H1 (cell line): ENCODE results near the gene GPC6. TPM values are rescaled to one million over a fixed set of nuclear protein-coding genes. Genes with fewer than 3 reads are reported as not detected.

Experiments used
- CTCF ChIA-PET: fragments of 300-600 bp; sonication (Branson Sonifier 250); formaldehyde crosslinking; loops from one replicate; lab custom pipeline; 2021; ENCODE audit not compliant: partially characterized antibody; lab: Charles Lee
- POLR2A ChIA-PET: fragments of 300-600 bp; sonication (Branson Sonifier 250); formaldehyde crosslinking; loops from one replicate; lab custom pipeline; 2021; ENCODE audit warnings: inconsistent platforms; ENCODE audit not compliant: partially characterized antibody; lab: Charles Lee
- DNase-seq, 2 experiments: peaks; one replicate each; pipeline versions ENCODE4 v3.0.0 to v3.0.0-alpha.2; 2010 to 2022; ENCODE audit warnings: low spot score in 2 of 2, low read depth in 1 of 2, mixed read lengths in 1 of 2
- FAIRE-seq: peaks from 2 replicates; lab custom pipeline; 2011; peaks lifted over from hg19 to GRCh38; lab: Jason Lieb, UNC
- H2AFZ ChIP-seq: 2 replicates; pipeline ENCODE4 v1.8.1; 2012; ENCODE audit warnings: low read length, inconsistent platforms
- H2AK5ac ChIP-seq: 2 replicates; pipeline ENCODE4 v1.6.1; 2013; ENCODE audit warnings: low read depth, low read length
- H2BK120ac ChIP-seq: replicated peaks from 2 replicates; pipeline ENCODE3; 2013; ENCODE audit warnings: low read depth, low read length, inconsistent platforms
- H2BK12ac ChIP-seq: 2 replicates; pipeline ENCODE4 v1.6.1; 2013; ENCODE audit warnings: low read depth, low read length
- H2BK15ac ChIP-seq: 2 replicates; pipeline ENCODE4 v1.6.1; 2013; ENCODE audit warnings: low read length
- H2BK20ac ChIP-seq: 2 replicates; pipeline ENCODE4 v1.6.1; 2013; ENCODE audit warnings: low read length
- H2BK5ac ChIP-seq: 2 replicates; pipeline ENCODE4 v1.6.1; 2013; ENCODE audit warnings: low read depth, low read length
- H3K14ac ChIP-seq: 2 replicates; pipeline ENCODE4 v1.6.1; 2013; ENCODE audit warnings: inconsistent platforms; ENCODE audit not compliant: insufficient read length
- H3K18ac ChIP-seq: 2 replicates; pipeline ENCODE4 v1.6.1; 2013; ENCODE audit warnings: low read length; ENCODE audit errors: extremely low read depth
- H3K23ac ChIP-seq: 2 replicates; pipeline ENCODE4 v1.6.1; 2013; ENCODE audit warnings: inconsistent platforms; ENCODE audit not compliant: insufficient read length
- H3K23me2 ChIP-seq: 2 replicates; pipeline ENCODE4 v1.6.1; 2013; ENCODE audit warnings: low read depth, low read length
- H3K27ac ChIP-seq: 2 replicates; pipeline ENCODE4 v1.6.1; 2011; ENCODE audit warnings: low read depth, low read length, inconsistent platforms
- H3K27me3 ChIP-seq, 4 experiments: replicated peaks in 1 of 4; 1 replicate in 1 of 4; 2 replicates in 3 of 4; pipeline versions ENCODE4 v1.6.1 to v1.8.1; 2011 to 2013; ENCODE audit warnings: low read length in 3 of 4, mild to moderate bottlenecking in 3 of 4, inconsistent platforms in 2 of 4, mixed read lengths in 2 of 4, moderate library complexity in 1 of 4; ENCODE audit not compliant: control insufficient read depth in 3 of 4, insufficient read depth in 3 of 4; ENCODE audit errors: extremely low read depth in 1 of 4
- H3K36me3 ChIP-seq, 4 experiments: 2 replicates each; pipeline versions ENCODE4 v1.6.1 to v1.8.1; 2011 to 2013; ENCODE audit warnings: mild to moderate bottlenecking in 4 of 4, low read length in 3 of 4, moderate library complexity in 2 of 4, control low read depth in 1 of 4, inconsistent platforms in 1 of 4; ENCODE audit not compliant: insufficient read depth in 4 of 4, control insufficient read depth in 2 of 4
- H3K4ac ChIP-seq: replicated peaks from 2 replicates; pipeline ENCODE3; 2013; ENCODE audit warnings: low read length, low read depth, mixed read lengths, inconsistent platforms; ENCODE audit not compliant: insufficient read length
- H3K4me1 ChIP-seq, 4 experiments: replicated peaks in 1 of 4; 1 replicate in 1 of 4; 2 replicates in 3 of 4; pipeline versions ENCODE4 v1.6.1 to v1.8.1; 2011 to 2013; ENCODE audit warnings: low read length in 3 of 4, inconsistent platforms in 2 of 4, mixed read lengths in 1 of 4; ENCODE audit not compliant: insufficient read depth in 4 of 4, control insufficient read depth in 3 of 4
- H3K4me2 ChIP-seq, 2 experiments: 2 replicates each; pipeline versions ENCODE4 v1.6.1 to v1.8.1; 2011 to 2013; ENCODE audit warnings: low read depth in 2 of 2, low read length in 2 of 2, control low read depth in 1 of 2, inconsistent platforms in 1 of 2, mild to moderate bottlenecking in 1 of 2; ENCODE audit not compliant: insufficient read depth in 1 of 2
- H3K4me3 ChIP-seq, 4 experiments: fragments of 200-600, 300-600 bp in 1 of 4; sonication (generic), shearing (Covaris generic), sonication (Bioruptor Twin) in 1 of 4; 2 replicates each; pipeline versions ENCODE4 v1.5.1 to v1.8.1; 2011 to 2016; ENCODE audit warnings: low read length in 4 of 4, low read depth in 3 of 4, control low read depth in 2 of 4, inconsistent platforms in 2 of 4, mild to moderate bottlenecking in 2 of 4, mixed read lengths in 1 of 4, moderate library complexity in 1 of 4; ENCODE audit not compliant: insufficient read depth in 2 of 4; ENCODE audit errors: extremely low read depth in 1 of 4
- H3K56ac ChIP-seq: replicated peaks from 2 replicates; pipeline ENCODE3; 2013; ENCODE audit warnings: low read depth, mild to moderate bottlenecking, mixed read lengths, low read length, inconsistent platforms; ENCODE audit not compliant: insufficient read length
- H3K79me1 ChIP-seq: 2 replicates; pipeline ENCODE4 v1.6.1; 2013; ENCODE audit warnings: low read depth, low read length, control low read depth
- H3K79me2 ChIP-seq, 2 experiments: 2 replicates each; pipeline versions ENCODE4 v1.6.1 to v1.8.1; 2012 to 2013; ENCODE audit warnings: low read length in 2 of 2, mild to moderate bottlenecking in 2 of 2, inconsistent platforms in 1 of 2; ENCODE audit not compliant: insufficient read depth in 2 of 2, control insufficient read depth in 1 of 2
- H3K9ac ChIP-seq, 4 experiments: replicated peaks in 1 of 4; 1 replicate in 1 of 4; 2 replicates in 3 of 4; pipeline versions ENCODE4 v1.6.1 to v1.8.1; 2011 to 2013; ENCODE audit warnings: low read depth in 3 of 4, low read length in 3 of 4, control low read depth in 2 of 4, mild to moderate bottlenecking in 2 of 4, moderate library complexity in 2 of 4, inconsistent platforms in 1 of 4; ENCODE audit errors: extremely low read depth in 1 of 4
- H3K9me3 ChIP-seq, 2 experiments: 2 replicates each; pipeline versions ENCODE4 v1.6.1 to v1.8.1; 2012 to 2013; ENCODE audit warnings: mild to moderate bottlenecking in 2 of 2, moderate library complexity in 2 of 2, control low read depth in 1 of 2, inconsistent platforms in 1 of 2, low read depth in 1 of 2, low read length in 1 of 2, mixed read lengths in 1 of 2; ENCODE audit not compliant: insufficient read depth in 2 of 2
- H4K20me1 ChIP-seq, 2 experiments: replicated peaks in 1 of 2; 2 replicates each; pipeline versions ENCODE3 to v1.8.1; 2011 to 2013; ENCODE audit warnings: inconsistent platforms in 2 of 2, low read length in 2 of 2, mild to moderate bottlenecking in 1 of 2; ENCODE audit not compliant: insufficient read depth in 2 of 2, control insufficient read depth in 1 of 2
- H4K5ac ChIP-seq: 2 replicates; pipeline ENCODE4 v1.6.1; 2013; ENCODE audit warnings: low read length, low read depth, mixed read lengths, inconsistent platforms; ENCODE audit not compliant: insufficient read length
- H4K8ac ChIP-seq: 2 replicates; pipeline ENCODE4 v1.8.0; 2013; ENCODE audit warnings: mild to moderate bottlenecking, moderate library complexity, low read length, inconsistent platforms; ENCODE audit not compliant: insufficient read depth; ENCODE audit errors: extremely low read depth
- H4K91ac ChIP-seq: replicated peaks from 2 replicates; pipeline ENCODE3; 2013; ENCODE audit warnings: low read length, mixed read lengths, inconsistent platforms; ENCODE audit not compliant: insufficient read length
- ASH2L ChIP-seq: fragments of 200-600, 300-600 bp; sonication (generic); IDR thresholded peaks from one replicate; pipeline ENCODE4 v1.7.1; 2017; ENCODE audit warnings: low read length
- BCL11A ChIP-seq, 2 experiments: IDR thresholded peaks; one replicate each; pipeline ENCODE4 v1.6.1; 2011; ENCODE audit warnings: low read depth in 2 of 2, low read length in 2 of 2, mild to moderate bottlenecking in 2 of 2
- KDM5A ChIP-seq: fragments of 200-600 bp; IDR thresholded peaks from 2 replicates; pipeline ENCODE4 v1.7.1; 2012; ENCODE audit warnings: mild to moderate bottlenecking, low read length, inconsistent platforms, mixed read lengths
- RAD21 ChIP-seq, 2 experiments: IDR thresholded peaks in 1 of 2; conservative IDR thresholded peaks in 1 of 2; 2 replicates each; pipeline ENCODE4 v1.6.1; 2011; ENCODE audit warnings: low read depth in 2 of 2, low read length in 2 of 2, improper control_type of control experiment in 1 of 2, inconsistent platforms in 1 of 2, mild to moderate bottlenecking in 1 of 2, moderate library complexity in 1 of 2
- RBBP5 ChIP-seq: IDR thresholded peaks from 2 replicates; pipeline ENCODE4 v1.7.1; 2012; ENCODE audit warnings: low read depth, mild to moderate bottlenecking, inconsistent platforms, low read length, moderate library complexity, borderline replicate concordance
- SIRT6 ChIP-seq: IDR thresholded peaks from one replicate; pipeline ENCODE4 v1.7.1; 2012; ENCODE audit warnings: low read length, inconsistent platforms
- SIX5 ChIP-seq: IDR thresholded peaks from 2 replicates; pipeline ENCODE4 v1.6.1; 2011; ENCODE audit warnings: mild to moderate bottlenecking, low read depth, low read length
- SRF ChIP-seq: IDR thresholded peaks from 2 replicates; pipeline ENCODE4 v1.6.1; 2011; ENCODE audit warnings: mild to moderate bottlenecking, low read depth, low read length, moderate library complexity
- YY1 ChIP-seq: IDR thresholded peaks from 2 replicates; pipeline ENCODE4 v1.6.1; 2011; ENCODE audit warnings: low read depth, mild to moderate bottlenecking, low read length
- WGBS, 2 experiments: shearing (Covaris generic) in 1 of 2; methylation state at CpG; one replicate each; pipeline versions ENCODE4 v1.1.6 to v1.1.7; 2013 to 2015; ENCODE audit warnings: low lambda C conversion rate in 2 of 2, mixed read lengths in 2 of 2, inconsistent platforms in 1 of 2, low coverage in 1 of 2, missing lambda C conversion rate in 1 of 2; ENCODE audit not compliant: insufficient replicate concordance in 2 of 2, insufficient coverage in 1 of 2, insufficient read length in 1 of 2; ENCODE audit errors: extremely low coverage in 1 of 2, missing lambda C conversion rate in 1 of 2; 5-methylcytosine and 5-hydroxymethylcytosine counted together
- polyA plus RNA-seq, 7 experiments: library from polyadenylated mRNA; depleted of rRNA in 3 of 7; stranded (reverse) in 5 of 7; unstranded in 2 of 7; fragments of >200 nt in 5 of 7; fragments of 200-250 nt in 2 of 7; gene quantifications; 1 replicate in 5 of 7; 2 replicates in 1 of 7; 4 replicates in 1 of 7; pipeline versions ENCODE4 v1.2.1 to v1.2.3, GENCODE V29; 2011 to 2013; ENCODE audit warnings: missing spikeins in 2 of 7, mixed read lengths in 2 of 7
- total RNA-seq: library from RNA; stranded (reverse); fragmentation: NEBNext Ultra II Directional; extraction: Animal tissue kit (Norgen Biotek cat#: 25700); gene quantifications from 2 replicates; pipeline ENCODE4 v1.2.1, GENCODE V29; 2021

GPC6 gene
- total and polyA plus RNA-seq, 2 of the 8 experiments (the other 6 are each of a cell fraction or from before 2014, with no cell fraction given), result 5.4 to 12.0 TPM

DNA sequence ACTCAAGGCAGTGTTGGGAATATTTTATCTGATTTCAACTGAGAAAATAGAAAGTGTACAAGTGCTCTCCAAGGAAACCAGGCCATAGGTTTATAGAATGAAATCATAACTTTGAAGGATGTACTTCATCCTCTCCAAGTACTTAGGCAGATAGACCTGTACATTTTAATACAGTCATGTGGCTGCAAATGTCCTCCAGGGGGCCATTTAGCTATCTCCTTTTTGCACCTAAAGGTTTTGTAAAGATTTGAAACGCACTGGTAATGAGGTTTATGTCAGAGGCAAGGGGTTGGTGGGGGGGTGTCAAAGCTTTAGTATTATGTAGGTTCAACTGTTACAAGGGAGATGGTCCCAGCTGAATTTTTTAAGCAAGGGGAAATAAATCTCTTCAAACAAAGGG lies 888.4 kb downstream of the GPC6 start:
- Histone ChIP-seq H4K5ac (no peak overlapping the region), H3K23me2 (no peaks in the 10 kb centered on the region), H3K4me2 (no peak overlapping the region), H4K8ac (no peak overlapping the region), H2BK120ac (no peak overlapping the region), H3K4ac (no peak overlapping the region), H2BK15ac (no peak overlapping the region), H3K14ac (no peak overlapping the region), H2BK5ac (no peak overlapping the region), H3K79me1 (no peaks in the 10 kb centered on the region), H3K9me3 (no peaks in the 10 kb centered on the region), H2BK12ac (no peak overlapping the region), H2AFZ (no peak overlapping the region), H3K79me2 (no peaks in the 10 kb centered on the region), H4K91ac (no peak overlapping the region), H3K23ac (no peak overlapping the region), H2AK5ac (no peak overlapping the region), H3K27ac (no peak overlapping the region), H4K20me1 (no peaks in the 10 kb centered on the region), H3K36me3 (no peaks in the 10 kb centered on the region), H3K4me3 (no peak overlapping the region), H3K9ac (no peak overlapping the region), H2BK20ac (no peak overlapping the region), H3K4me1 (no peaks in the 10 kb centered on the region), H3K56ac (no peak overlapping the region), H3K27me3 (no peaks in the 10 kb centered on the region), H3K18ac (no peak overlapping the region)
- WGBS, 2 experiments, result 76% methylated on average over 1 of the region's 1 CpG; no CpG with 5 or more reads in 1 of the 2 experiments
- CTCF ChIA-PET, result interaction anchor here (0.8 to 5.3 kb wide), 11 partner anchors 8 to 891 kb away, joined by 3 to 33 read pairs (median 4); no protein-coding TSS in a partner anchor
- TF ChIP-seq SIX5 (no peak), ASH2L (no peak), RAD21 (IDR thresholded peaks at IDR 0.05 in 1 of 2, conservative IDR thresholded peaks at IDR 0.05 in 1 of 2; ENCODE audit: low read depth in 2 of 2, low read length in 2 of 2) (no peak), SRF (no peak), KDM5A (no peak), SIRT6 (no peak), BCL11A (IDR thresholded peaks at IDR 0.05; ENCODE audit: low read depth in 2 of 2, low read length in 2 of 2) (no peak), YY1 (no peak), RBBP5 (no peak)
- DNase-seq (no peak), FAIRE-seq (no peak)
- POLR2A ChIA-PET, result interaction anchor here (1.5 kb wide), 1 partner anchor 28 kb away, joined by 3 read pairs; no protein-coding TSS in a partner anchor
